ENCODE data around the gene LDB3. TPM values are rescaled to one million over a fixed set of nuclear protein-coding genes. Genes with fewer than 3 reads are reported as not detected.

The LDB3 gene
- total and polyA plus RNA-seq, 2 of the 8 experiments (the other 6 are each of a cell fraction or from before 2014, with no cell fraction given), result 0.20 to 0.43 TPM

DNA sequence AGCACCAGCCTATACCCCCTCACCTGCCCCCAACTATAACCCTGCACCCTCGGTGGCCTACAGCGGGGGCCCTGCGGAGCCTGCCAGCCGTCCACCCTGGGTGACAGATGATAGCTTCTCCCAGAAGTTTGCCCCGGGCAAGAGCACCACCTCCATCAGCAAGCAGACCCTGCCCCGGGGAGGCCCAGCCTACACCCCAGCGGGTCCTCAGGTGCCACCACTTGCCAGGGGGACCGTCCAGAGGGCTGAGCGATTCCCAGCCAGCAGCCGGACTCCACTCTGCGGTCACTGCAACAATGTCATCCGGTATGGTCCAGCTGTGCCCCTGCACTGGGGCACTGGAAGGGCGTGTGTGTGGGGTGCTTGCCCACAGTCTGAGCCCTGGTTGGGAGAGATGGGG is 48.2 kb downstream of the LDB3 start (continued):
- TF ChIP-seq, protein P1, sequence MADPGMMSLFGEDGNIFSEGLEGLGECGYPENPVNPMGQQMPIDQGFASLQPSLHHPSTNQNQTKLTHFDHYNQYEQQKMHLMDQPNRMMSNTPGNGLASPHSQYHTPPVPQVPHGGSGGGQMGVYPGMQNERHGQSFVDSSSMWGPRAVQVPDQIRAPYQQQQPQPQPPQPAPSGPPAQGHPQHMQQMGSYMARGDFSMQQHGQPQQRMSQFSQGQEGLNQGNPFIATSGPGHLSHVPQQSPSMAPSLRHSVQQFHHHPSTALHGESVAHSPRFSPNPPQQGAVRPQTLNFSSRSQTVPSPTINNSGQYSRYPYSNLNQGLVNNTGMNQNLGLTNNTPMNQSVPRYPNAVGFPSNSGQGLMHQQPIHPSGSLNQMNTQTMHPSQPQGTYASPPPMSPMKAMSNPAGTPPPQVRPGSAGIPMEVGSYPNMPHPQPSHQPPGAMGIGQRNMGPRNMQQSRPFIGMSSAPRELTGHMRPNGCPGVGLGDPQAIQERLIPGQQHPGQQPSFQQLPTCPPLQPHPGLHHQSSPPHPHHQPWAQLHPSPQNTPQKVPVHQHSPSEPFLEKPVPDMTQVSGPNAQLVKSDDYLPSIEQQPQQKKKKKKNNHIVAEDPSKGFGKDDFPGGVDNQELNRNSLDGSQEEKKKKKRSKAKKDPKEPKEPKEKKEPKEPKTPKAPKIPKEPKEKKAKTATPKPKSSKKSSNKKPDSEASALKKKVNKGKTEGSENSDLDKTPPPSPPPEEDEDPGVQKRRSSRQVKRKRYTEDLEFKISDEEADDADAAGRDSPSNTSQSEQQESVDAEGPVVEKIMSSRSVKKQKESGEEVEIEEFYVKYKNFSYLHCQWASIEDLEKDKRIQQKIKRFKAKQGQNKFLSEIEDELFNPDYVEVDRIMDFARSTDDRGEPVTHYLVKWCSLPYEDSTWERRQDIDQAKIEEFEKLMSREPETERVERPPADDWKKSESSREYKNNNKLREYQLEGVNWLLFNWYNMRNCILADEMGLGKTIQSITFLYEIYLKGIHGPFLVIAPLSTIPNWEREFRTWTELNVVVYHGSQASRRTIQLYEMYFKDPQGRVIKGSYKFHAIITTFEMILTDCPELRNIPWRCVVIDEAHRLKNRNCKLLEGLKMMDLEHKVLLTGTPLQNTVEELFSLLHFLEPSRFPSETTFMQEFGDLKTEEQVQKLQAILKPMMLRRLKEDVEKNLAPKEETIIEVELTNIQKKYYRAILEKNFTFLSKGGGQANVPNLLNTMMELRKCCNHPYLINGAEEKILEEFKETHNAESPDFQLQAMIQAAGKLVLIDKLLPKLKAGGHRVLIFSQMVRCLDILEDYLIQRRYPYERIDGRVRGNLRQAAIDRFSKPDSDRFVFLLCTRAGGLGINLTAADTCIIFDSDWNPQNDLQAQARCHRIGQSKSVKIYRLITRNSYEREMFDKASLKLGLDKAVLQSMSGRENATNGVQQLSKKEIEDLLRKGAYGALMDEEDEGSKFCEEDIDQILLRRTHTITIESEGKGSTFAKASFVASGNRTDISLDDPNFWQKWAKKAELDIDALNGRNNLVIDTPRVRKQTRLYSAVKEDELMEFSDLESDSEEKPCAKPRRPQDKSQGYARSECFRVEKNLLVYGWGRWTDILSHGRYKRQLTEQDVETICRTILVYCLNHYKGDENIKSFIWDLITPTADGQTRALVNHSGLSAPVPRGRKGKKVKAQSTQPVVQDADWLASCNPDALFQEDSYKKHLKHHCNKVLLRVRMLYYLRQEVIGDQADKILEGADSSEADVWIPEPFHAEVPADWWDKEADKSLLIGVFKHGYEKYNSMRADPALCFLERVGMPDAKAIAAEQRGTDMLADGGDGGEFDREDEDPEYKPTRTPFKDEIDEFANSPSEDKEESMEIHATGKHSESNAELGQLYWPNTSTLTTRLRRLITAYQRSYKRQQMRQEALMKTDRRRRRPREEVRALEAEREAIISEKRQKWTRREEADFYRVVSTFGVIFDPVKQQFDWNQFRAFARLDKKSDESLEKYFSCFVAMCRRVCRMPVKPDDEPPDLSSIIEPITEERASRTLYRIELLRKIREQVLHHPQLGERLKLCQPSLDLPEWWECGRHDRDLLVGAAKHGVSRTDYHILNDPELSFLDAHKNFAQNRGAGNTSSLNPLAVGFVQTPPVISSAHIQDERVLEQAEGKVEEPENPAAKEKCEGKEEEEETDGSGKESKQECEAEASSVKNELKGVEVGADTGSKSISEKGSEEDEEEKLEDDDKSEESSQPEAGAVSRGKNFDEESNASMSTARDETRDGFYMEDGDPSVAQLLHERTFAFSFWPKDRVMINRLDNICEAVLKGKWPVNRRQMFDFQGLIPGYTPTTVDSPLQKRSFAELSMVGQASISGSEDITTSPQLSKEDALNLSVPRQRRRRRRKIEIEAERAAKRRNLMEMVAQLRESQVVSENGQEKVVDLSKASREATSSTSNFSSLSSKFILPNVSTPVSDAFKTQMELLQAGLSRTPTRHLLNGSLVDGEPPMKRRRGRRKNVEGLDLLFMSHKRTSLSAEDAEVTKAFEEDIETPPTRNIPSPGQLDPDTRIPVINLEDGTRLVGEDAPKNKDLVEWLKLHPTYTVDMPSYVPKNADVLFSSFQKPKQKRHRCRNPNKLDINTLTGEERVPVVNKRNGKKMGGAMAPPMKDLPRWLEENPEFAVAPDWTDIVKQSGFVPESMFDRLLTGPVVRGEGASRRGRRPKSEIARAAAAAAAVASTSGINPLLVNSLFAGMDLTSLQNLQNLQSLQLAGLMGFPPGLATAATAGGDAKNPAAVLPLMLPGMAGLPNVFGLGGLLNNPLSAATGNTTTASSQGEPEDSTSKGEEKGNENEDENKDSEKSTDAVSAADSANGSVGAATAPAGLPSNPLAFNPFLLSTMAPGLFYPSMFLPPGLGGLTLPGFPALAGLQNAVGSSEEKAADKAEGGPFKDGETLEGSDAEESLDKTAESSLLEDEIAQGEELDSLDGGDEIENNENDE (IDR thresholded peaks at IDR 0.05; ENCODE audit: insufficient replicate concordance, low read length), result no peak
- TF ChIP-seq KDM5A (IDR thresholded peaks at IDR 0.05; ENCODE audit: low read length), result no peak
- TF ChIP-seq CBX8 (IDR thresholded peaks at IDR 0.05; ENCODE audit: borderline replicate concordance, low read depth, low read length), result no peak
- TF ChIP-seq, protein P2, sequence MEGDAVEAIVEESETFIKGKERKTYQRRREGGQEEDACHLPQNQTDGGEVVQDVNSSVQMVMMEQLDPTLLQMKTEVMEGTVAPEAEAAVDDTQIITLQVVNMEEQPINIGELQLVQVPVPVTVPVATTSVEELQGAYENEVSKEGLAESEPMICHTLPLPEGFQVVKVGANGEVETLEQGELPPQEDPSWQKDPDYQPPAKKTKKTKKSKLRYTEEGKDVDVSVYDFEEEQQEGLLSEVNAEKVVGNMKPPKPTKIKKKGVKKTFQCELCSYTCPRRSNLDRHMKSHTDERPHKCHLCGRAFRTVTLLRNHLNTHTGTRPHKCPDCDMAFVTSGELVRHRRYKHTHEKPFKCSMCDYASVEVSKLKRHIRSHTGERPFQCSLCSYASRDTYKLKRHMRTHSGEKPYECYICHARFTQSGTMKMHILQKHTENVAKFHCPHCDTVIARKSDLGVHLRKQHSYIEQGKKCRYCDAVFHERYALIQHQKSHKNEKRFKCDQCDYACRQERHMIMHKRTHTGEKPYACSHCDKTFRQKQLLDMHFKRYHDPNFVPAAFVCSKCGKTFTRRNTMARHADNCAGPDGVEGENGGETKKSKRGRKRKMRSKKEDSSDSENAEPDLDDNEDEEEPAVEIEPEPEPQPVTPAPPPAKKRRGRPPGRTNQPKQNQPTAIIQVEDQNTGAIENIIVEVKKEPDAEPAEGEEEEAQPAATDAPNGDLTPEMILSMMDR (IDR thresholded peaks at IDR 0.05; ENCODE audit: control extremely low read depth in 1 of 3, insufficient read depth in 1 of 3, low read depth in 1 of 3, low read length in 3 of 3), result no peak
- no peak for TF ChIP-seq SP4 (IDR thresholded peaks at IDR 0.05; ENCODE audit: low read length)
- TF ChIP-seq RNF2 (IDR thresholded peaks at IDR 0.05; ENCODE audit: borderline replicate concordance, low read depth, low read length, missing control alignments, poor library complexity, severe bottlenecking), result no peak
- no peak for TF ChIP-seq BCL11A (IDR thresholded peaks at IDR 0.05; ENCODE audit: low read depth in 2 of 2, low read length in 2 of 2)

Measured in H1 (cell line).